H1 (cell line): Measurements from ENCODE around the gene SEMA3A. TPM values are rescaled to one million over a fixed set of nuclear protein-coding genes. Genes with fewer than 3 reads are reported as not detected.

Source experiments
- CHD7 ChIP-seq: fragments of 300-600 bp; sonication (generic); IDR thresholded peaks from 2 replicates; pipeline ENCODE4 v1.7.1; 2012; ENCODE audit warnings: low read length, moderate library complexity, mild to moderate bottlenecking, inconsistent platforms; ENCODE audit not compliant: insufficient replicate concordance
- GTF2F1 ChIP-seq: IDR thresholded peaks from 2 replicates; pipeline ENCODE4 v1.6.1; 2012; ENCODE audit warnings: low read depth, low read length, improper control_type of control experiment, borderline replicate concordance
- HDAC2 ChIP-seq, 2 experiments: fragments of 300-600 bp in 1 of 2; sonication (generic) in 1 of 2; IDR thresholded peaks; 2 replicates each; pipeline ENCODE4 v1.6.1; 2011 to 2012; ENCODE audit warnings: low read depth in 2 of 2, low read length in 2 of 2, mild to moderate bottlenecking in 2 of 2, moderate library complexity in 2 of 2, borderline replicate concordance in 1 of 2, inconsistent platforms in 1 of 2
- JUND ChIP-seq: IDR thresholded peaks from 2 replicates; pipeline ENCODE4 v1.6.1; 2011; ENCODE audit warnings: mild to moderate bottlenecking, improper control_type of control experiment, low read length
- RFX5 ChIP-seq: IDR thresholded peaks from 2 replicates; pipeline ENCODE4 v1.6.1; 2011; ENCODE audit warnings: low read depth, low read length, improper control_type of control experiment, borderline replicate concordance
- TEAD4 ChIP-seq: IDR thresholded peaks from 2 replicates; pipeline ENCODE4 v1.6.1; 2012; ENCODE audit warnings: low read depth, low read length, inconsistent platforms, mixed read lengths
- polyA plus RNA-seq, 7 experiments: library from polyadenylated mRNA; depleted of rRNA in 3 of 7; stranded (reverse) in 5 of 7; unstranded in 2 of 7; fragments of >200 nt in 5 of 7; fragments of 200-250 nt in 2 of 7; gene quantifications; 1 replicate in 5 of 7; 2 replicates in 1 of 7; 4 replicates in 1 of 7; pipeline versions ENCODE4 v1.2.1 to v1.2.3, GENCODE V29; 2011 to 2013; ENCODE audit warnings: missing spikeins in 2 of 7, mixed read lengths in 2 of 7
- total RNA-seq: library from RNA; stranded (reverse); fragmentation: NEBNext Ultra II Directional; extraction: Animal tissue kit (Norgen Biotek cat#: 25700); gene quantifications from 2 replicates; pipeline ENCODE4 v1.2.1, GENCODE V29; 2021

Gene SEMA3A
- total and polyA plus RNA-seq, 2 of the 8 experiments (the other 6 are each of a cell fraction or from before 2014, with no cell fraction given): 8.1 to 45.9 TPM

GRCh38 chr7:84110400-84110799, 84.2 kb downstream of the SEMA3A start (continued):
- TF ChIP-seq CHD7 (peak; percentile 75), HDAC2 (IDR thresholded peaks at IDR 0.05; ENCODE audit: borderline replicate concordance in 1 of 2, low read depth in 2 of 2, low read length in 2 of 2) (peak in 1 of 2 experiments; percentile 77; a peak in 1 of 4 replicates), JUND (no peak), GTF2F1 (no peak), TEAD4 (0 out of 2 replicates have a peak, but pooled peaks have one; percentile 51), RFX5 (no peak)
- TF ChIP-seq, all 59 proteins: peak for 3
